Cardiac muscle cell (in vitro differentiated cells and primary cell): ENCODE data around the gene PLPP1. TPM values are rescaled to one million over a fixed set of nuclear protein-coding genes. Genes with fewer than 3 reads are reported as not detected.
"Not testable (repeated sequence)": the region's sequence is repeated elsewhere in the genome, so short reads cannot be mapped to it uniquely, and the experiment has no call there.

Experiments used
- DNase-seq, 2 donors: peaks; one replicate each; pipeline versions ENCODE4 v3.0.0 to v3.0.0-alpha.2; 2010 to 2017; ENCODE audit warnings: low read depth in 1 of 2, low spot score in 1 of 2
- H3K27ac ChIP-seq: fragments of 200-600 bp; sonication (generic); 2 replicates; pipeline ENCODE4 v1.5.1; 2016
- H3K27me3 ChIP-seq: fragments of 200-600 bp; sonication (generic); 2 replicates; pipeline ENCODE4 v1.6.0; 2016; ENCODE audit warnings: control low read depth
- H3K36me3 ChIP-seq: fragments of 200-600 bp; sonication (generic); 2 replicates; pipeline ENCODE4 v1.5.1; 2016; ENCODE audit warnings: control low read depth
- H3K4me1 ChIP-seq: fragments of 200-600 bp; sonication (generic); 2 replicates; pipeline ENCODE4 v1.8.1; 2017; ENCODE audit warnings: low read depth, mild to moderate bottlenecking, mixed run types
- H3K4me3 ChIP-seq: fragments of 200-600 bp; sonication (generic); 2 replicates; pipeline ENCODE4 v1.5.1; 2016; ENCODE audit warnings: mild to moderate bottlenecking
- H3K9me3 ChIP-seq: fragments of 200-600 bp; sonication (generic); 2 replicates; pipeline ENCODE4 v1.5.1; 2017; ENCODE audit warnings: low read depth, mild to moderate bottlenecking, control low read depth
- CTCF ChIP-seq: IDR thresholded peaks from 2 replicates; pipeline ENCODE4 v1.5.1; 2012; ENCODE audit warnings: low read depth, mild to moderate bottlenecking, low read length
- polyA plus RNA-seq: library from polyadenylated mRNA; unstranded; fragments of >200 nt; fragmentation: Nextera tagmentation; extraction: Ambion mirVana; gene quantifications from 2 replicates; pipeline ENCODE4 v1.2.1, GENCODE V29; 2016
- total RNA-seq: library from RNA; depleted of rRNA; stranded (reverse); fragments of >200 nt; gene quantifications from 2 replicates; pipeline ENCODE4 v1.2.3, GENCODE V29; 2016

PLPP1 gene
- total and polyA plus RNA-seq, 2 experiments from 2014 or later = 37.5 to 68.4 TPM

GRCh38 chr5:55507574-55507973 lies 27.2 kb downstream of the PLPP1 start:
- no peak overlapping the region for H3K27ac ChIP-seq
- H3K4me3 ChIP-seq = no peak overlapping the region
- H3K4me1 ChIP-seq = peaks cover 11% of the 10 kb centered on the region
- no peaks in the 10 kb centered on the region for H3K27me3 ChIP-seq
- no peak for TF ChIP-seq CTCF
- H3K36me3 ChIP-seq = no peaks in the 10 kb centered on the region
- DNase-seq = no peak
- no peaks in the 10 kb centered on the region for H3K9me3 ChIP-seq

- not testable (repeated sequence) for H3K27ac ChIP-seq, H3K27me3 ChIP-seq, H3K36me3 ChIP-seq, DNase-seq, H3K4me3 ChIP-seq, H3K9me3 ChIP-seq
- H3K4me1 ChIP-seq = peaks cover 11% of the 10 kb centered on the region
Measured at GRCh38 chr5:55505711-55506110, 29.1 kb downstream of the PLPP1 start.

- H3K9me3 ChIP-seq, H3K27ac ChIP-seq, H3K36me3 ChIP-seq, H3K27me3 ChIP-seq, H3K4me1 ChIP-seq, DNase-seq, H3K4me3 ChIP-seq: not testable (repeated sequence)
Measured at GRCh38 chr5:55503917-55504316, 30.8 kb downstream of the PLPP1 start.

- Histone ChIP-seq H3K4me3 (no peak overlapping the region), H3K9me3 (no peaks in the 10 kb centered on the region), H3K36me3 (no peaks in the 10 kb centered on the region), H3K4me1 (peaks cover 15% of the 10 kb centered on the region), H3K27me3 (no peaks in the 10 kb centered on the region), H3K27ac (no peak overlapping the region)
- DNase-seq = no peak
- TF ChIP-seq CTCF = no peak
Measured at GRCh38 chr5:55502759-55503158, 32.0 kb downstream of the PLPP1 start.

- no peak for TF ChIP-seq CTCF
- no peaks in the 10 kb centered on the region for H3K27me3 ChIP-seq
- no peaks in the 10 kb centered on the region for H3K9me3 ChIP-seq
- H3K4me3 ChIP-seq = no peak overlapping the region
- H3K27ac ChIP-seq = peak overlapping the region; percentile 70
- H3K36me3 ChIP-seq = no peaks in the 10 kb centered on the region
- no peak for DNase-seq
- H3K4me1 ChIP-seq = peaks cover 20% of the 10 kb centered on the region
Measured at GRCh38 chr5:55498457-55498856, 36.3 kb downstream of the PLPP1 start.

- no peak for TF ChIP-seq CTCF
- H3K27ac ChIP-seq = peak overlapping the region; percentile 70
- no peak overlapping the region for H3K4me3 ChIP-seq
- no peaks in the 10 kb centered on the region for H3K27me3 ChIP-seq
- H3K36me3 ChIP-seq = no peaks in the 10 kb centered on the region
- peak in 1 of 2 donors; percentile 27 for DNase-seq
- H3K9me3 ChIP-seq = no peaks in the 10 kb centered on the region
- peaks cover 20% of the 10 kb centered on the region for H3K4me1 ChIP-seq
Measured at GRCh38 chr5:55497712-55498111, 37.1 kb downstream of the PLPP1 start.

GRCh38 chr5:55495216-55495615 lies 39.5 kb downstream of the PLPP1 start:
- Histone ChIP-seq H3K9me3 (no peaks in the 10 kb centered on the region), H3K27ac (no peak overlapping the region), H3K27me3 (no peaks in the 10 kb centered on the region), H3K4me1 (peaks cover 20% of the 10 kb centered on the region), H3K36me3 (no peaks in the 10 kb centered on the region), H3K4me3 (no peak overlapping the region)
- DNase-seq = no peak
- TF ChIP-seq CTCF = no peak
